Activated CD4-positive, alpha-beta T cell treated with anti-CD3 and anti-CD28 coated beads, Interleukin-2, amount 50 U/mL, for 16 hours (primary cell): ENCODE data around the gene ST8SIA1.

ENCODE experiments used
- DNase-seq: peaks from one replicate; pipeline ENCODE4 v3.0.0-alpha.2; 2020

The ST8SIA1 gene

GRCh38 chr12:22231836-22232235 lies 102.7 kb downstream of the ST8SIA1 start:
- no peak for DNase-seq

- no peak for DNase-seq
These were observed 103.4 kb downstream of the ST8SIA1 start for GRCh38 chr12:22231078-22231477.

GRCh38 chr12:22230280-22230794 lies 104.2 kb downstream of the ST8SIA1 start:
- no peak for DNase-seq

- DNase-seq: no peak
These were observed 104.7 kb downstream of the ST8SIA1 start for GRCh38 chr12:22229652-22230279.

- no peak for DNase-seq
These were observed 106.3 kb downstream of the ST8SIA1 start for GRCh38 chr12:22228022-22228875.

- no peak for DNase-seq
These were observed 111.2 kb downstream of the ST8SIA1 start for GRCh38 chr12:22223356-22223755.

GRCh38 chr12:22217556-22217955 lies 117.0 kb downstream of the ST8SIA1 start:
- DNase-seq: no peak

GRCh38 chr12:22215467-22216253 lies 118.8 kb downstream of the ST8SIA1 start:
- no peak for DNase-seq

GRCh38 chr12:22211128-22211527 lies 123.4 kb downstream of the ST8SIA1 start:
- no peak for DNase-seq

GRCh38 chr12:22209422-22209821 lies 125.1 kb downstream of the ST8SIA1 start:
- no peak for DNase-seq

GRCh38 chr12:22206111-22206728 lies 128.3 kb downstream of the ST8SIA1 start:
- no peak for DNase-seq

- no peak for DNase-seq
These were observed 130.1 kb downstream of the ST8SIA1 start for GRCh38 chr12:22204391-22204790.

GRCh38 chr12:22202847-22203246 lies 131.7 kb downstream of the ST8SIA1 start:
- no peak for DNase-seq

- DNase-seq: no peak
These were observed 133.4 kb downstream of the ST8SIA1 start for GRCh38 chr12:22201101-22201500.

GRCh38 chr12:22196236-22196635 lies 138.3 kb downstream of the ST8SIA1 start:
- no peak for DNase-seq

- no peak for DNase-seq
These were observed 143.5 kb downstream of the ST8SIA1 start for GRCh38 chr12:22190969-22191368.

GRCh38 chr12:22188431-22188830 lies 146.1 kb downstream of the ST8SIA1 start:
- DNase-seq: no peak

- no peak for DNase-seq
These were observed 153.8 kb downstream of the ST8SIA1 start for GRCh38 chr12:22180705-22181104.

GRCh38 chr12:22173177-22173576 lies 161.3 kb downstream of the ST8SIA1 start:
- no peak for DNase-seq

- no peak for DNase-seq
These were observed 162.0 kb downstream of the ST8SIA1 start for GRCh38 chr12:22172501-22172900.

GRCh38 chr12:22169376-22169775 lies 165.1 kb downstream of the ST8SIA1 start:
- DNase-seq: no peak

GRCh38 chr12:22164139-22164538 lies 170.4 kb downstream of the ST8SIA1 start:
- no peak for DNase-seq

GRCh38 chr12:22163594-22163993 lies 170.9 kb downstream of the ST8SIA1 start:
- DNase-seq: no peak
